Measurements from ENCODE around the gene PLA2G4B.

The PLA2G4B gene

DNA sequence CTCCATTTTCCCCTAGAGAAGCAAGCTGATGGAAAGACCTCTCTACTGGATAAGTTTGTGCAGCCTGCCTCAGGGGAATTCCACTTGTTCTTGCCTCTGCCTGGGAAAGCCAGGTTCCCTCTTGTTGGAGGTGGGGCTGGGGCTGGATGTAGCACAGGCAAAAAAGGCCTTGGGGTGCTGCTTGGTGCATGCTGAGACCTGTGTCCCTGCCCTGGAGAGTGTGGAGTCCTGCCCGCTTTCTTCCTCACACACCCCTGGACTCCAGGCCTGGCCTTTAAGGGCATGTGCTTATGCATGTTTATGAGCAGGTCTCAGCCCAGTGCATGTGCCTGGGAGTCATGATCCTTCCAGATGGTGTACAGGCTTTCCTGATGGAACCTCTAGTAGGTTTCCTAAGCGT is 34.3 kb upstream of the PLA2G4B start:
- peaks cover 9% of the 10 kb centered on the region for H3K36me3 ChIP-seq (replicated peaks; ENCODE audit: low read depth, low read length)
- no peak overlapping the region for H2AFZ ChIP-seq (ENCODE audit: low read depth, low read length)
- no peak overlapping the region for H3K4me2 ChIP-seq (ENCODE audit: low read length)
- TF ChIP-seq, protein P1, sequence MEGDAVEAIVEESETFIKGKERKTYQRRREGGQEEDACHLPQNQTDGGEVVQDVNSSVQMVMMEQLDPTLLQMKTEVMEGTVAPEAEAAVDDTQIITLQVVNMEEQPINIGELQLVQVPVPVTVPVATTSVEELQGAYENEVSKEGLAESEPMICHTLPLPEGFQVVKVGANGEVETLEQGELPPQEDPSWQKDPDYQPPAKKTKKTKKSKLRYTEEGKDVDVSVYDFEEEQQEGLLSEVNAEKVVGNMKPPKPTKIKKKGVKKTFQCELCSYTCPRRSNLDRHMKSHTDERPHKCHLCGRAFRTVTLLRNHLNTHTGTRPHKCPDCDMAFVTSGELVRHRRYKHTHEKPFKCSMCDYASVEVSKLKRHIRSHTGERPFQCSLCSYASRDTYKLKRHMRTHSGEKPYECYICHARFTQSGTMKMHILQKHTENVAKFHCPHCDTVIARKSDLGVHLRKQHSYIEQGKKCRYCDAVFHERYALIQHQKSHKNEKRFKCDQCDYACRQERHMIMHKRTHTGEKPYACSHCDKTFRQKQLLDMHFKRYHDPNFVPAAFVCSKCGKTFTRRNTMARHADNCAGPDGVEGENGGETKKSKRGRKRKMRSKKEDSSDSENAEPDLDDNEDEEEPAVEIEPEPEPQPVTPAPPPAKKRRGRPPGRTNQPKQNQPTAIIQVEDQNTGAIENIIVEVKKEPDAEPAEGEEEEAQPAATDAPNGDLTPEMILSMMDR (IDR thresholded peaks at IDR 0.05; ENCODE audit: low read depth, low read length): no peak
- no peak for TF ChIP-seq EZH2phosphoT487 (IDR thresholded peaks at IDR 0.05; ENCODE audit: low read depth)
- no peak overlapping the region for H3K9ac ChIP-seq (ENCODE audit: low read length)
- peaks cover 5% of the 10 kb centered on the region for H3K4me1 ChIP-seq (ENCODE audit: low read length)
- no peaks in the 10 kb centered on the region for H4K20me1 ChIP-seq (ENCODE audit: insufficient read depth, low read length)
- H3K27me3 ChIP-seq (ENCODE audit: low read depth, low read length): no peaks in the 10 kb centered on the region
- no peaks in the 10 kb centered on the region for H3K79me2 ChIP-seq (ENCODE audit: low read length)
- H3K4me3 ChIP-seq (ENCODE audit: low read length): no peak overlapping the region
- H3K27ac ChIP-seq (ENCODE audit: low read length): no peak overlapping the region
- H3K9me3 ChIP-seq (ENCODE audit: insufficient read depth, low read length): no peaks in the 10 kb centered on the region

DNA sequence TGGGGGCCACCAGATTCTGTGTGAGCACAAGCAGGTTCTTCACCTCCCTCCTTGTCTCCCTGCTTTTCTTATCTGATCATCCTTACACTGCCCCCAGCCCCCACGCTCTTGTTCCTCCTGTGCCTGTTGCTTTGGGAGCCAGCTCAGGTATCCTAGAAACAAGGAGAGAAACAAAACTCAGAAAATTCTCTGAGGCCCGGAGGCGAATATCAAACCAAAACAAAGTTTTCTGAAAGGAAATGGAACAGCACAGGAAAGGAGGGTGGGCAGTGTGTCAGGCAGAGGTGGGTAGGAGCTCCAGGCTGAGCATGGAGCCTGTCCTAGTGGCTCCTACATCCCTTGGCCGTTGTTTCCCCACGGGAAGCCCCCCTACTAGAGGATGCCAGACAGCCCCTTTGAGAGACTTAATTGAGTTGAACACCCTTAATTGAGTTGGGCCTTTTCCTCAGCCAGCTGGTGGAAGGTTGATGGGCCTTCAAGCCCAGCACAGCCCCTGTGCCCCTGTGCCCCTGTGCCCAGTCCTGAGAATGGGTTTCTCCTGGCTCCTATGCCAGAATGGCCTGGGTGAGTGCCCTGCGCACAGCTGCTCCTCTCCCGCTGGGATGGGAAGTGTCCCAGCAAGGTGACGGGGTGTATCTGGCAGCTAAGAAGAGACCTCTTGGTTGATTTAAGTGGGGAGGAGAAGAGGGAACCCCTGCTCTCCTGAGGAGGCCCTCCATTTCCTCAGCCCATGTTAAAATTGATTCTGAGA is 33.6 kb upstream of the PLA2G4B start:
- Histone ChIP-seq H3K9ac (ENCODE audit: low read length) (no peak overlapping the region), H3K4me3 (ENCODE audit: low read length) (no peak overlapping the region), H3K4me1 (ENCODE audit: low read length) (no peaks in the 10 kb centered on the region), H3K27me3 (ENCODE audit: low read depth, low read length) (no peaks in the 10 kb centered on the region), H4K20me1 (ENCODE audit: insufficient read depth, low read length) (no peaks in the 10 kb centered on the region), H3K27ac (ENCODE audit: low read length) (no peak overlapping the region), H3K9me3 (ENCODE audit: insufficient read depth, low read length) (no peaks in the 10 kb centered on the region), H3K79me2 (ENCODE audit: low read length) (no peaks in the 10 kb centered on the region), H3K36me3 (replicated peaks; ENCODE audit: low read depth, low read length) (peaks cover 9% of the 10 kb centered on the region), H2AFZ (ENCODE audit: low read depth, low read length) (no peak overlapping the region), H3K4me2 (ENCODE audit: low read length) (no peak overlapping the region)
- TF ChIP-seq, protein P1 (IDR thresholded peaks at IDR 0.05; ENCODE audit: low read depth, low read length): no peak
- TF ChIP-seq EZH2phosphoT487 (IDR thresholded peaks at IDR 0.05; ENCODE audit: low read depth): no peak

DNA sequence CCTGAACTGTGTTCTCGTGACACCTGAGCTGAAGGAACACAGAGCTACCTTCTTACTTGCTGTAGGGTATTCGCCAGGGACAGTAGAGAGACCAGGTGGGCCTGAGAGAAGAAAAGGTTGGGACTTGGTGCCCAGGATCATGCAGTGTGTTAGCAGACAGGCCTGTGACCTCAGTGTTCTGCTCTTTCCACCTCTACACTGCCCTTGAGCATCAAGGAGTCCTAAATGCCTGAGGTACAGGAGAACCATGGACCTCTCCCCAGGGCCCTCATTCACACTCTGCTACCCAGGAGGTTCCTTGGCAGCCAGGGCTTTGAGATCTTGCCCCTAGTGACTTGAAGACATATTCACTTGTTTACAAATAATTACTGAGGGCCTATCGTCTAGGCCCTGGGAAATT is 32.9 kb upstream of the PLA2G4B start:
- H3K4me3 ChIP-seq (ENCODE audit: low read length): no peak overlapping the region
- TF ChIP-seq, protein P1 (IDR thresholded peaks at IDR 0.05; ENCODE audit: low read depth, low read length): no peak
- TF ChIP-seq EZH2phosphoT487 (IDR thresholded peaks at IDR 0.05; ENCODE audit: low read depth): no peak

DNA sequence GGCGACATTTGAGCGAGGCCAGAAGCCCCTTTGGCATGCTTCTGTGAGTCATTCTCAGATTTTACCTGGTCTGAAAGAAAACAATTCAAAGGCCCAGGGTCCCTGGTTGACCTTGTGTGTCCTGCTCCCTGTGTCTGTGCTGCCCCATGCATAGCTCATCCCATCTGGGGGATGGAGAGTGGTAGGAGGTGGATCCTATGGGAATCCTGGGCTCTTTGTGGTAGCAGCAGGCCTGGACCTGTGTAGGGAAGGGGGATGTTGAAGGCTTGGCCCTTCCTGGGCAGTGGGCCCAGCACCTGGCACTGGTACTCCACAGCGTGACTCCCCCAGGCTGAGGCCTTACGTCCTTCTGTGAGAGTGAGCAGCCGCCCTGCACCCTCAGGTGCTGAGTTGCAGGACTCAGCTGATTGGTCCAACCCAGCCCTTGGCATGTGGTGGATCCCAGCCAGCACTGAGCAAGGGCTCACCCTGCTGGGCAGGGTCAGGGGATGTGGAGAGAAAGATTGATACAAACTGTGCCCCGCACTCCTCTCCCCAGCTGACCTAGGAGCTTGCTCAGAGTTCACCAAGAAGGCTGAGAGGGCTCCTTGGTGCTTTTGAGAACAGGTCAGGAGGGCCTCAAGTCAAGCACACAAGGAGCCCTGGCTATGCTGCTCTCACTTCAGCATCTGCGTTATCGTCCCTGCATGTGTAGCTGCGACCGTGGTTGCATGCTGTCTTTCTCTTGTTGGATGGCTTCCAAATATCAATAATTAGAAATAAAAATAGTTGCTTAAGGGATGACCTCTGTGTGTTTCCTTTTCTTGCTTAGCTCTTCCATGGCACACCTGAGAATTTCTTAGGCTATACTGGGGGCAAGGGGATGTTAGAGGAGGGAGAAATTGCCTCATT is 32.1 kb upstream of the PLA2G4B start:
- no peak overlapping the region for H3K4me3 ChIP-seq (ENCODE audit: low read length)
- no peaks in the 10 kb centered on the region for H3K9me3 ChIP-seq (ENCODE audit: insufficient read depth, low read length)
- H2AFZ ChIP-seq (ENCODE audit: low read depth, low read length): no peak overlapping the region
- H3K79me2 ChIP-seq (ENCODE audit: low read length): no peaks in the 10 kb centered on the region
- no peak overlapping the region for H3K4me2 ChIP-seq (ENCODE audit: low read length)
- no peaks in the 10 kb centered on the region for H3K4me1 ChIP-seq (ENCODE audit: low read length)
- H4K20me1 ChIP-seq (ENCODE audit: insufficient read depth, low read length): no peaks in the 10 kb centered on the region
- H3K9ac ChIP-seq (ENCODE audit: low read length): no peak overlapping the region
- H3K27ac ChIP-seq (ENCODE audit: low read length): no peak overlapping the region
- no peaks in the 10 kb centered on the region for H3K36me3 ChIP-seq (replicated peaks; ENCODE audit: low read depth, low read length)
- H3K27me3 ChIP-seq (ENCODE audit: low read depth, low read length): no peaks in the 10 kb centered on the region
- no peak for TF ChIP-seq EZH2phosphoT487 (IDR thresholded peaks at IDR 0.05; ENCODE audit: low read depth)
- TF ChIP-seq, protein P1 (IDR thresholded peaks at IDR 0.05; ENCODE audit: low read depth, low read length): no peak

More for the DNA sequence above, 32.9 kb upstream of the PLA2G4B start:
- Histone ChIP-seq H3K9ac (ENCODE audit: low read length) (no peak overlapping the region), H3K27me3 (ENCODE audit: low read depth, low read length) (no peaks in the 10 kb centered on the region), H3K9me3 (ENCODE audit: insufficient read depth, low read length) (no peaks in the 10 kb centered on the region), H3K4me1 (ENCODE audit: low read length) (no peaks in the 10 kb centered on the region), H4K20me1 (ENCODE audit: insufficient read depth, low read length) (no peaks in the 10 kb centered on the region), H3K79me2 (ENCODE audit: low read length) (no peaks in the 10 kb centered on the region), H3K4me2 (ENCODE audit: low read length) (no peak overlapping the region), H3K36me3 (replicated peaks; ENCODE audit: low read depth, low read length) (peaks cover 7% of the 10 kb centered on the region), H2AFZ (ENCODE audit: low read depth, low read length) (no peak overlapping the region), H3K27ac (ENCODE audit: low read length) (no peak overlapping the region)
